ENCODE data around the gene CLN5.
A peak's percentile ranks its signal among the peaks of the same experiment; 100 is the strongest.
"Not testable (repeated sequence)": the region's sequence is repeated elsewhere in the genome, so short reads cannot be mapped to it uniquely, and the experiment has no call there.

The CLN5 gene

DNA sequence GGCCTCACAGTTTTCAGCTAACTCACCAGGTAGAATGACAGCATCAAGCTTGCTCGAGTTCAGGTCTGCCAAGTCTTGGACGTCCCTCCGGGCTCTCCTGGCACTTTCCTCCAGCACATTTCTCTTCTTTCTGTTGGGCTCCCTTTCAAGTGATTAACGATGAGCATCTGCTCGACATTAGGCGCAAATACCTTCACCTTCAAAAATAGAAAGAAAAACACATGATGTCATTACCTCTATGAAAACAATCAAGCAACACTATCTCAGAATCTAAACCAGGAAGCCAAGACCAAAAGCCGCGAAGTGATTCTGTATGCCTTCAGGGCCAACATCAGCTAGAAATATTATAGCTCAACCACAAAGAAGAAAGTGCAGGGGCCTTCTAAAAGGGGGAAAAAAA lies 15.4 kb upstream of the CLN5 start:
- no peak for DNase-seq

DNA sequence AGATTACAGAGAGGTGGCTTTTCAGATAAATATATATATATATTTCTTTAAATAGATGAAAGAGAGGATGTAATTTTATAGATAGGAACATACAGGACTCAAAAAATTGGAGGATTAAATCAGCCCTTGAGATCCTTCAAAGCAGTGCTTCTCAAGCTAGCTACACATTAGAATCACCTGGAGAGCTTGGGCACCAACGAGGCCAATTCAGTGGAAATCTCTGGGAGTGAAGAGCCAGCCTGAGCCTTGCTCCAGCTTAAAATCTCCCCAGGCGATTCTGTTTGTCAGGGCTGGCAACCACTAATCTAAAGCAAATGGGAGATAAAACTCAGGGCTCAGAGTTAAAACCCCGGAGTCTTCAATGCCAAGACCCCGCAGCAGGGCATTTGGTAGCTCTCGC lies 15.0 kb upstream of the CLN5 start:
- no peak for DNase-seq

DNA sequence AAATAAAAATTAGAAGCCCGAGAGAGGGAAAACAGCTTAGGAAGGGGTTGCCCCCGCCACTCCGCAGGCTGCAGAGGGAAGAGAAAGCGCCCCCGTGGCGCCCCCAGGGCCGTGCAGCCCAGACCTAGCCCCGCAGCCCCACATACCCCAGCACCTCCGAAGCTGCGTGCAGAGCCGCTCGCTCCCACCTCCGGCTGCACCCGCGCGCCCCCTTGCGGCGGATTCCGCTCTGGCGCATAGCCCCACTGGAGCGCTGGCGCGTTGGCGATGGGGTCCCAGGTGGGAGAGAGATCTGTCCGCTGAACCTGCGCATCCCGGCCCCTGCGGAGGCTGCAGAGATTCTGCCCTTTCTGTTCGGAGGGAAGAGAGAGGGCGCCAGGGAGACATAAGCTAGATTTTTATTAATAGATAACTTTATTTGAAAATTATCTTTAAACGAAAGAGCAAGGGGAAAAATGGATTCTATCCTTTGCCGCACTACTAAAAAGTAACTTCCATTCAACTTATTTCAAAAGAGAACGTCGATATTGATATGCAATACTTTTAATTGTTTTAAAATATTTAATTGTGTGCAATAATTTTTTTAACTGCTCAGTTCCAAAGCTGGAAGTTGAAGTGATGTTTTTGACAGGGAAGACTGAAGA lies 11.7 kb upstream of the CLN5 start:
- no peak for DNase-seq

DNA sequence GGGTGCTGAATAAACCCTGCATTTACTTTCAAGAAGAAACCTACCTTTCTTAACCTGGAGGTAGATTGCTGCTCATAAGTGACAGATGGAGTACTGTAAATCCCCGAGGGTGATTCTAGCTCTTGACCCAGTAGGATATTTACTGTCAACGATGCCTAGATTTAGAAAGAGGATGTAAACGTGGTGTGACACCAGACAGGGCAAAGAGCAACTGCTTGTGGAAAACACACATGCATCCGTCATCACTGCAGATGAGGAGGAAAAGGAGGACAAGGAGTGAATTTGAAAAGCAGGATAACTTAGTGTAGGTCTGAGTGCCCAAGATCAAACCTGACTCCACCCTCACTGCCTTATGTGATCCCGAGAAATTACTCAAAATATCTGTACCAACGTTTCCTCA lies 9.8 kb upstream of the CLN5 start:
- DNase-seq: no peak

DNA sequence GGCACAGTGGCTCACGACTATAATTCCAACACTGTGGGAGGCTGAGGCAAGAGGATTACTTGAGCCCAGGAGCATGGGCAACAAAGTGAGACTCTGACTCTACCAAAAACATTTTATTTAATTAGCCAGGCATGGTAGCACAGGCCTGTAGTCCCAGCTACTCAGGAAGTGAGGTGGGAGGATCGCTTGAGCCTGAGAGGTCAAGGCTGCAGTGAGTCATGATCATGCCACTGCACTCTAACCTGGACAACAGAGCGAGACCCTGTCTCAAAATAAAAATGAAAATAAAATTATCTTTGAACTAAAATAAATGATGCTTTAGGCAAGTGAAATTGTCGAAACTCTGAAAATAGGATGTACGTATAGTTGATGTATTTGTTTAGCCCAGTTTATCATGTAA lies 8.2 kb upstream of the CLN5 start:
- DNase-seq: no peak

DNA sequence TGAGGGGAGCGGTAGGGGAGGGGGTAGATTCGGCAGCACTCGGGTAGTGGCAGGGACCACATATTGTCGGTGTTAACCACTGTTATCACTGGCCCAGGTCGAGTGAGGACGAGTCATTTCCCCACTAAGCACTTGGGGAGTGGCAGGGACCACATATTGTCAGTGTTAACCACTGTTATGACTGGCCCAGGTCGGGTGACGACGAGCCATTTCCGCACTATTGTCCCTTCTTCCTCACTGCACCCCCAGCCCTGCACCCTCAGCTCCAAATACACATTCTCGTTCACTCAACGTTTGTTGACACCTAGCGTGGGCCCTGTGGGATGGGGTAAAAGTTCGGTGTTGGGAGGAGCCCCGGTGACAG lies 467 bp upstream of the CLN5 start:
- no peak for DNase-seq

DNA sequence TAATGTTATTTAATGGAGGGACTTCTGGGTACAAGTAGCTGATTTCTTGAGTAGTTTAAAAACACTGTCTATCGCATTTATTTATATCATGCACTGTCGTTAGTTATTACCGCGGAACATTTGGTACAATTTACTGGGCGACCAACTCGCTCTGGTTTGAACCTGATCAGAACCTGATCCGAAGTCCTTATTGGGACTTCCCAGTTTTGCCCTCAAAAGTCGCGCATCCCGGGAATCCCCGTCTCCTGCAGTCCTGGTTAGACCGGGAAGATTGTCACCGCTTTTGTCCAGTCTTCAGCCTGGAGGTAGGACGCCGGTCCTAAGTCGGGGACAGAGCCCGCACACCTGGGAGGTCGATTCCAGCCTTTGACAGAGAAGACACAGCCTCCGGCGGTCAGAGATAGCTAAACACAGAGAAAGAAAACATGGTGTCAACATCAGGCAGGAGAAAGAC lies 694 bp downstream of the CLN5 start:
- no peak for DNase-seq

DNA sequence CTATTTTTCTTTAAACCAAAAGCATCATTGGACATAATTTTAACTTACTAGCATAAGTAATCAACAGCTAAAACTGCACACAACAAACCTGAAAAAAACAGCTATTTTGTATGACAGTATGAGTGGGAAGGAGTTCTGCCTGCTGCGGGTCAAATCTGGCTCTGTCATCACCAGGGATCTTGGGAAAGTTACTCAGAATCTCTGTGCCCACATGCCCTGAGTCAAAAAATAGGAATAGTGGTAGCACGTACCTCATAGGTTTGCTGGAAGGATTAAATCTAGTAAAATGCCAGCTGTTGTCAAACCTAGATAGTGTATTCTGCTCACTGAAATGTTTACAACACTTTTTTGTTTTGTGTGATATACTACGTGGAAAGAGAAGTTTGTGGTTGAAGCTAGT lies 1.1 kb downstream of the CLN5 start:
- no peak for DNase-seq

DNA sequence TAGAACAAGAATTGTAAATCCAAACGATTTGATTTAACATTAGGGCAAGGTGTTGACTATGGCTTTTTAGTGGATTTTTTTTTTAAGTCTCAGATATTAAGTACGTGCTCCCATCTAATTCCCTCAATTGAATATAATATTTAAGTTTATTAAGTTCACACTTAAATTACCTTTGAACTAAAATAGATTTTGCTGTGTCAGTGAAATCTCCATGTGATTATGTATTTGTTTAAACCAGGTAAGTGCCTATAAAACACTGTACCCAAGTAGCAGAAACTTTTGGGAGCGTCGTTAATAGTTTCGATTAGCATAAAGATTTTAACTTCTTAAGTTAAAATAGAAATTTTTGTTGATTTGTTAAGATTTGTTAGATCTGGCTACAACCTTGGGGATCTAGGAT lies 1.6 kb downstream of the CLN5 start:
- no peak for DNase-seq

DNA sequence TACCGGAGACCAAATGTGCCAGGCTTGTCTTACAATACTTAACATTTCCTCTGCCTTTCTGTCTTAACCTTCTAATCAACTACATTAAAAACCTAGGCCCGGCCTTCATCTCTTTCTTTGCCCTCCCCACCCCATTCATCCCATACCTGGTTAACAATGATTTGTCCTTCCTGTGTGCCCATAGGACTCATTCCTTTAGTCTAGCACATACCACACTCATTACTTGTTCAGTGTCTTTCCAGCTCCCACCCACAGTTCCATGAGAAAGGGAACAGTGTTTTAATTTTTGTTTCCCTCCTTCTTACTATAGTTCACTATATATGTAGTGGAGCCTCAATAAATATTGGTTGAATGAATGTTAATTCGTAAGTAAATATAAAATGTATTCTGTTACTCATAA lies 2.4 kb downstream of the CLN5 start:
- no peak for DNase-seq

DNA sequence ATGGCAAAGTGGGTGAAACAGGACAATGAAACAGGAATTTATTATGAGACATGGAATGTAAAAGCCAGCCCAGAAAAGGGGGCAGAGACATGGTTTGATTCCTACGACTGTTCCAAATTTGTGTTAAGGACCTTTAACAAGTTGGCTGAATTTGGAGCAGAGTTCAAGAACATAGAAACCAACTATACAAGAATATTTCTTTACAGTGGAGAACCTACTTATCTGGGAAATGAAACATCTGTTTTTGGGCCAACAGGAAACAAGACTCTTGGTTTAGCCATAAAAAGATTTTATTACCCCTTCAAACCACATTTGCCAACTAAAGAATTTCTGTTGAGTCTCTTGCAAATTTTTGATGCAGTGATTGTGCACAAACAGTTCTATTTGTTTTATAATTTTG lies 8.6 kb downstream of the CLN5 start:
- no peak for DNase-seq

DNA sequence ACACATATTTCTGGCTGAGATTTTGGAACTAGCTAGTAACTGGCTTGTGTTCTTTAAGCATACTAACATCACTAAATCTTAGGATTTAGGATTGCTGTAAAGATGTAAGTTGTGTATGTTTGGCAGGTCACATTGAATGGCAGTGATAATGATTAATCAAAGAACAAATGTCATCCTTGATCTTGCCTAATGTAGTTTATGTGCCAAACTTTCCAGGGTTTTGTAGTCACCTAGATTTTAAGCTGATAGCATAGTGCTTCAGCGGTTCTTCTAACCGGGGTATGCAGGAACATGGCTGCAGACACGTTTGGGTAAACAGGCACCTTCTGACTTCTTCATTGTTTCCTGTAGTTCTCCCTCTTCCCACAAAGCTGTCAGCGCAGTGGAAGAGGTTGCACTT lies 9.7 kb downstream of the CLN5 start:
- no peak for DNase-seq

DNA sequence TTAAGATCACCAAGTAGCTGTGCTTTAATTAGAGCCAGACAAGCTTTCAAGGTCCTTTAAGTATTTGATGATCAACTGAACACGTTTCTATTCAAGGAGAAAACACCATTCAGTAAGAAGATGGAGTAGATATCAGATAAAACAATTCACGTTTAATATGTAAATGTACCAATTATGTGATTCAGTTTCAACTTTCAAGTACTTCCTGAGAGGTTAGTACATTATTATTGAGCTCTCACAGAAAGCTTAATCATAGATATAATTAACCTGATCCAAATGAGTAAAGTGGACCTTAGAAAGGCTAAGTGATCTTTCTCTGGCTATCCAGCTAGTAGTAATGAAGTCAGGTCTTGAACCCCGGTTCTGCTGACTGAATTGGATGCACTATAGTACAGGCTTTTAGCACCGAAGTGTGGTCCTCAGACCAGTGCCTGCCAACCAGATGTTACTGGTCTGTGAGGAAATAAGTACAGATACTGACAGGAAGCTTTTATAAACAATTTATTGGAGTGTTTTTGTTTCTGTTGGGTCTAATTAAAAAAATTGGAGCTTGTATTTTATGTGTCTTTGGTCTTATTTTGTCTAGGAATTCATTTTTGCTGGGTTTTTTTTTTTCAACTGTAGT lies 10.2 kb downstream of the CLN5 start:
- peak; percentile 62 for DNase-seq

DNA sequence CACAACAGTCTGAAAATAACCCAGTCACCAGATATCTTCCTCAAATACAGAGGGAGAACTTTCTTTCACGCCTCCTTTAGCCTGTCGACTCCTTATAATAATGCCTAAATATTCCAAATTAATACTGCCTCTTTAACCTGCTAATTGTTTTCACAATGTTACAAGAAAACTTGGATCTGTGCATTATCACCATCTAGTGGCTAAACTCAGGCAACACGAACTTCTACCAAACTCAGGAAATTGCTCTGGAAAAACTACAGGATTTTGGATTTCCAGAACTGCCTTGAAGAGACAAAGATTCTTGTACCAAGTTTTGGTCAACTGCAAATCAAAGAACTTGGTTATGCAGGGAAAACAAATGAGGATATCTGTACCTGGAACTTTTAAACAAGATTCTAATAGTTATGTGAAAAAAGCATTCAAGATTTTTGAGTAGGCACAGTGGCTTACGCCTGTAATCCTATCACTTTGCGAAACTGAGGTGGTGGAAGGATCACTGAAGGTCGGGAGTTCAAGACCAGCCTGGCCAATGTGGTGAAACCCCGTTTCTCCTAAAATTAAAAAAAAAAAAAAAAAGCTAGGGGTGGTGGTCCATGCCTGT lies 10.8 kb downstream of the CLN5 start:
- no peak for DNase-seq

DNA sequence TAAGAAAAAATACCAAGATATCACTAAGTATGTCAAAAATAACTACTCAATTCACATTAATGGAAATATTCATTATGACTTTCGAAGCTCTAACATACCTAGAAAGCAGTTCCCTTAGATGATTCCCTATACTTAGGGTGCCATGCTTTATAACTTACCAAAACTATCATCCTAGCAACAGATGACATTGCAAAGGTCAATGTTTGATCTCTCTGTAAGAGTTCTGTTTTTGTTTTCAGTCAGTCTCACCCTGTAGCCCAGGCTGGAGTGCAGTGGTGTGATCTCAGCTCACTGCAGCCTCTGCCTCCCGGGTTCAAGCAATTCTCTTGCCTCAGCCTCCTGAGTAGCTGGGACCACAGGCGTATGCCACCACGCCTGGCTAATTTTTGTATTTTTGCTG lies 16.5 kb downstream of the CLN5 start:
- not testable (repeated sequence) for DNase-seq

DNA sequence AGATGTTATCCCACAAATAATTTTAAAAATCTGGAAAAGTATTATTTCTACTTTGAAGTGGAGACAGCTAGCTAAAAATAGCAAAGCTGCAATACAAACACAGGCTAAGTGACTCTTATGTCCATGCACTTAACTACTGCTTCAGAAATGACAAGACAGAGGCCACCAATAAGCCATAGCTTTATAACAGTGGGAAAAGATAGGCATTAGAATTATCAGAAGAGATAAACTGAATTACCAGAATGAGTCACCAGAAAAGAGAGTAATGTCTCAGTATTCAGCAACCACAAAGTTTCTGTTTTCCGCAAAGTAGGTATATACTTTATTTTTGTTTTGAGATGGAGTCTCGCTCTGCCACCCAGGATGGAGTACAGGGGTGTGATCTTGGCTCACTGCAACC lies 17.1 kb downstream of the CLN5 start:
- no peak for DNase-seq

DNA sequence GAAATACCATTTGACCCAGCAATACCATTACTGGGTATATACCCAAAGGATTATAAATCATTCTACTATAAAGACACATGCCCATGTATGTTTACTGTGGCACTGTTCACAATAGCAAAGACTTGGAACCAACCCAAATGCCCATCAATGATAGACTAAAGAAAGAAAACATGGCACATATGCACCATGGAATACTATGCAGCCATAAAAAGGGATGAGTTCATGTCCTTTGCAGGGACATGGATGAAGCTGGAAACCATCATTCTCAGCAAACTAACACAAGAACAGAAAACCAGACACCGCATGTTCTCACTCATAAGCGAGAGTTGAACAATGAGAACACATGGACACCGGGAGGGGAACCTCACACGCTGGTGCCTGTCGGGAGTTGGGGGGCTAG lies 17.8 kb downstream of the CLN5 start:
- not testable (repeated sequence) for DNase-seq

DNA sequence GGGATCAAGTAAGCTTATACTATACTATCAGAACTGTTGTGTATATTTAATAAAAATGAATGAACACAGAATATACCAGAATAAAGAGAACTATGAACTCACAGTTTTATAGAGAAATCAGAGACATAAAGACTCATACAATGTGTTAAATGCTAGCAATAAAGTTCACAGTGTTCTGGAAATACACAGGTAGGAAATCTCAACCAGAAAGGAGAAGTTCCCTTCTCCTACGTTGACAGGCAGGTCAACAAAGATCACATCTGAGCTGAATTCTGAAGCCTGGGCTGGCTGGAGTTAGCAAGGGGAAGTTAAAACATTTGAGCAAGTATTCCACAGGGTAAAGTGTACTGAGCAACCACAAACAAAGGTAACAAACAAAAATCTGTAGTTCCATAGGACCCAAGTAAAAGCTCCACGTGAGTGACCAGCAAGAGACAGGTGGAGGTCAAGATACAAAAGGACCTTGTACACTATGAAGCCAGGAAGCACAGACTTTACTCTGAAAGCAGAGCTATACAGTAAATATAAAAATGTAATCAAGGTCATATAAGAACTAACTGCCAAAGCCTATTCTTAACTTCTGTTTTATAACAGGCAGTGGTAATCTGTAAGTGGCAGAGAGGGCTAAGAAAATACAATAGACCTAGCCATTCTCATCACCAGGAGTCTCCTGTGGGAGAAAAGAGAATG lies 22.1 kb downstream of the CLN5 start:
- no peak for DNase-seq

DNA sequence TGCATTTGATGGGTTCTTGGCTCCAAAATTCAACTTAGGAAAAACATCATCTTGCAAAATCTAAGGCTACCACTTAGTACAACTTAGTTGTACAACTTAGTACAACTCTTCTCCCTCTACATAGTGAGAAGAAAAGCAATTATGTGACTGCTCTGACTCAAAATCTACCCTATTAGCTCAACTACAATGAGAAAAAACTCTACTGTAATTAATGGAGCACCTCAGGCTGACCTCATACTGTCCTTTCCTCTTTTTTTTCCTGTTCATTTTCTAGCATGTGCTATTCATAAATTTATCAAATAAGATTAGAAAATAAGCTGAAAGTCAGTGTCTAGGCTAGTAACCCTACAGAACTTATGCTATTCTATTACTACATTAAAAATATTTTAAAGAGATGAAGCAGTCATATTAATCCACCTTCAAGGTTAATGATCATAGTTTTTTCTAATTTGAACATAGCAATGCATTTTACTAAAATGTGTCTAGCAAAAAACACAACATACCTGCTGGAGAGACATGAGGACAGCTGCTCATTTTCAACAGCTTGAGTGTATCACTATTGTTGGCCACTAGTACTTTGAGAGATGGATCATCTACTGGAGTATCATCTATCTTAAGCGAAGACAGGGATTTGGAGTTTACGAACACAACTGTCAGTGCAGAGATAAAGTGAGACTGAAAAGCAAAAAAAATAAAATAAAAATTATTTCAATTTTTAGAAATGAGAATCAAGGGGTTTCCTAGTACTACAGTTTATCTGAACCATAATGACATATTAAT lies 23.2 kb downstream of the CLN5 start:
- no peak for DNase-seq

DNA sequence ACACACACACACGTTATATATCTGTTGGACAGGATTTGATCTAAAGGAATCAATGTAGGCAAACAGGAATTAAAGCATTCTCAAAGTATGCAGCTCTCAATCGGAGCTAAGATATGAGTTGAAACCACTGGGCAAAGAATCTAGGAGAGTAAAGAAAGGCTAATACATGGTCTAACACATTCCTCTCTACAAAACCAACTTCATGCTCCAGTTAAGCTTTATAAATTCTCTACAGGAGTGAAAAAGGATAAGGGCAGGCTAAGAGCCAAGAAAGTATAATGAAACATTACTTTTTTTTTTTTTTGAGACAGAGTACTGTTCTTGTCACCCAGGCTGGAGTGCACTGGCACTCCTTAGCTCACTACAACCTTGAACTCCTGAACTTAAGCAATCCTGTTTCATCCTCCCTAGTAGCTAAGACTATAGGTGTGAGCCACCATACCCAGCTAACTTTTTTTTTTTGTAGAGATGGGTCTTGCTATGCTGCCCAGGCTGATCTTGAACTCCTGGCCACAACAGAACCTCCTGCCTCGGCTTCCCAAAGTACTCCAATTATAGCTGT lies 24.5 kb downstream of the CLN5 start:
- DNase-seq: no peak

DNA sequence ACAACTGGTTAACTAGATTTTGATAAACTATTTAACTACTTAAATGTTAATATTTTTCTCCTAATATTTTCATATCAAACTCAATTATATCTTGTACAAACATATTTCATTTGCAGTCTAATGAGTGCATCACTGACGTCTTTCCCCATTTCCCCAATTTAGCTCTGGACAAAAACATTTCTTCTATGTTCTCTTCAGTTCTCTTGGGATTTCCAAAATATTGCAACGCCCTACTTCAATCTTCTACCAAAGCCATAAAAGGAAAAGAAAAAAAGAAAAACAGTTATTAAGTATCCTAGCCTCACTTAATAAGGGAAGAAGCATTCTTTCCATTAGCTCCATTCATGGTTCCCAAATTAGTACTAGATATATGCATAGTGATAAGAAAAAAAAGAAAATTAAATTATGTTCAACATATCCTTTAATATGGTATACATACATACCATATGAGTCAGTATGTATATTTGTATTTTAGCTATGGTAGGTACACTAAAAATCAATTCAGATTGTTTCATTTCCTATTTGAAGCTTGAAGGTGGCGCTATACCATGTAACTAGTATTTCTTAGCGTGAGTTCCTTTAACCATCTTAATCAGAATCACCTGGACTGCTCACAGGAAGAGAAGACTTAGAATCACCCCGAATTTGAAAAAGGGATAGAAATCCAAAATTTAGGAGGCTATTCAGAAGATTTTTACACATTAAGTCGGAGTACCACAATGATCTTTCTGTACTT lies 25.2 kb downstream of the CLN5 start:
- no peak for DNase-seq

DNA sequence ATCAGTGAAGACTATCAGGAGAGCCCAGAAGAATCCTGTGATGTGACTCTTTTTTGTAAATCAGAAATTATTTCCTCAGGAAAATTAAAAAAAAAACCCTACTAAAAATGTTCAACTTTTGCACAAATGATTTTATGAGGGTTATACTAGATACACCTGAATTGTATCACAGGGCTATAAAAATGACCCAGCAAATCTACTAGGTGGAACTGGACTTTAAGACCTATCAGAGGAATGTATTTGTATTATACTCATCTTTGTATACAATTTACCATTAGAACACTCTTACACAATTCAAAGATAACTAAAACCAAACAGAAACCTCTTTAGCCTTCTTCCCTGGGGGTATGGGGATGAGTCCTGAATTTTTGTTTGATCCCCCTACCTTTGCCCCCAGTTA lies 27.9 kb downstream of the CLN5 start:
- no peak for DNase-seq

Measured in NCI-H1436 treated with DMSO at 0.1 percent for 48 hours (cell line).